ENCODE results near the gene PLSCR5.

Gene PLSCR5

DNA sequence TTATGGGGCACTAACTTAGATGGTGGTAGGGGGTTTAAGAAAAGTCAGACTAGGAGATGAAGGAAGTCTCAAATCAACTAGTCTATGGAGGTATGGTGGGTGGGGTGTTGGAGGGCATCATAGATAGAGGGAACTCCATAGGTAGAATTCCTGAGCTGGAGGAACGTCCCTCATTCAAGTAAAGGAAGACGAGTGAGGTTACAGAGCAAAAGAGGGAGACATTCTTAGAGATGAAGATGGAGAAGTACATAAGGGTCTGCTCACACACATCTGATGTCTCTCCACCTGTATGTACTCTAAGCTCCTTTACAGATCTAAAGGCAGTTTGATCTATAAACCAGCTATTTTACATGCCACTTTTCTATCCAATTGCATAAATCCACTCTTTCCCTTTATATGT lies 62.2 kb downstream of the PLSCR5 start:
- H3K4me1 ChIP-seq, result no peaks in the 10 kb centered on the region
- H3K4me3 ChIP-seq (ENCODE audit: low read depth, low read length), result no peak overlapping the region
- H3K36me3 ChIP-seq, result no peaks in the 10 kb centered on the region
- H3K9me3 ChIP-seq, result no peaks in the 10 kb centered on the region
- TF ChIP-seq, protein P1, sequence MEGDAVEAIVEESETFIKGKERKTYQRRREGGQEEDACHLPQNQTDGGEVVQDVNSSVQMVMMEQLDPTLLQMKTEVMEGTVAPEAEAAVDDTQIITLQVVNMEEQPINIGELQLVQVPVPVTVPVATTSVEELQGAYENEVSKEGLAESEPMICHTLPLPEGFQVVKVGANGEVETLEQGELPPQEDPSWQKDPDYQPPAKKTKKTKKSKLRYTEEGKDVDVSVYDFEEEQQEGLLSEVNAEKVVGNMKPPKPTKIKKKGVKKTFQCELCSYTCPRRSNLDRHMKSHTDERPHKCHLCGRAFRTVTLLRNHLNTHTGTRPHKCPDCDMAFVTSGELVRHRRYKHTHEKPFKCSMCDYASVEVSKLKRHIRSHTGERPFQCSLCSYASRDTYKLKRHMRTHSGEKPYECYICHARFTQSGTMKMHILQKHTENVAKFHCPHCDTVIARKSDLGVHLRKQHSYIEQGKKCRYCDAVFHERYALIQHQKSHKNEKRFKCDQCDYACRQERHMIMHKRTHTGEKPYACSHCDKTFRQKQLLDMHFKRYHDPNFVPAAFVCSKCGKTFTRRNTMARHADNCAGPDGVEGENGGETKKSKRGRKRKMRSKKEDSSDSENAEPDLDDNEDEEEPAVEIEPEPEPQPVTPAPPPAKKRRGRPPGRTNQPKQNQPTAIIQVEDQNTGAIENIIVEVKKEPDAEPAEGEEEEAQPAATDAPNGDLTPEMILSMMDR (IDR thresholded peaks at IDR 0.05; ENCODE audit: low read depth, low read length), result no peak
- peaks cover 5% of the 10 kb centered on the region for H3K27me3 ChIP-seq
- no peak for DNase-seq

DNA sequence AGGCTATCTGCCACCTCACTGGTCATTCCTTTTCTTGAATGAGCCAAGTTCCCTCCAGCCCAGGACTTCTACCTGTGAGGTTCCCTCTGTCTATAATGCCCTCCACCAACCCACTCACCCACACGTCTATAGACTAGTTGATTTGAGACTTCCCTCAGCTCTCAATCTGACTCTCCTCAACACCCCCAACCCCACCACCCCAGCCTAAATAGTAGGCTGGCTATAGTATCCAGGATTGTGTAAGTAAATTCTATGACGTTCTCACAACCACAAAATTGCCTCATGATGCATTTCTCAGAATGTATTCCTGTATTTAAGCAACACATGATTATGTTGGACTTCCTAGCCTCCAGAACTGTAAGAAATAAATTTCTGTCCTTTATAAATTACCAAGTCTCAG lies 63.0 kb downstream of the PLSCR5 start:
- Histone ChIP-seq H3K4me1 (no peaks in the 10 kb centered on the region), H3K36me3 (no peaks in the 10 kb centered on the region), H3K4me3 (ENCODE audit: low read depth, low read length) (no peak overlapping the region), H3K27me3 (peaks cover 5% of the 10 kb centered on the region), H3K9me3 (no peaks in the 10 kb centered on the region)
- DNase-seq, result no peak
- TF ChIP-seq, protein P1 (IDR thresholded peaks at IDR 0.05; ENCODE audit: low read depth, low read length), result no peak

DNA sequence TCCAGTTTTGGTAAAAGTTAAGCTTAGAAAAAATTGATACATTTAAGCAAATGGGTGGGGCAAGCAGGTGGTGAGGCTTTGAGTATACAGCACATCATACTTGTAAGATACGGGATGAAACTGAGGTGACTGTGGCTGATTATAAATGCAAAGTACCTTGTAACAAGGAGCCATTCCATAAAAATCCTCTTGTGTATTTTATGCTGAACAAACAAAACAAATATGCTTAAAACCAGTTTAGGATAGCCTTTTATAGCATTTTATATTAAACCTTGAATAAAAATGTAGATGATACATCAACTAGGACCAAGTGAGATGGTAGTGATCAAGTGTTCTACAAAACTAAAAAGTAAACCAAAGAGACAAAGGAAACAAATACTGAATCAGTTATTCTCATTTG lies 64.2 kb downstream of the PLSCR5 start:
- H3K9me3 ChIP-seq, result no peaks in the 10 kb centered on the region
- TF ChIP-seq, protein P1 (IDR thresholded peaks at IDR 0.05; ENCODE audit: low read depth, low read length), result no peak
- H3K27me3 ChIP-seq, result peaks cover 5% of the 10 kb centered on the region
- H3K4me1 ChIP-seq, result no peaks in the 10 kb centered on the region
- H3K4me3 ChIP-seq (ENCODE audit: low read depth, low read length), result no peak overlapping the region
- DNase-seq, result no peak
- H3K36me3 ChIP-seq, result no peaks in the 10 kb centered on the region

GRCh38 chr3:146540236-146540635 lies 64.9 kb downstream of the PLSCR5 start:
- no peak for DNase-seq
- TF ChIP-seq, protein P1 (IDR thresholded peaks at IDR 0.05; ENCODE audit: low read depth, low read length), result no peak
- Histone ChIP-seq H3K4me1 (no peaks in the 10 kb centered on the region), H3K27me3 (peaks cover 5% of the 10 kb centered on the region), H3K4me3 (ENCODE audit: low read depth, low read length) (no peak overlapping the region), H3K36me3 (no peaks in the 10 kb centered on the region), H3K9me3 (no peaks in the 10 kb centered on the region)

- H3K4me1 ChIP-seq, result no peaks in the 10 kb centered on the region
- no peaks in the 10 kb centered on the region for H3K9me3 ChIP-seq
- H3K36me3 ChIP-seq, result no peaks in the 10 kb centered on the region
- H3K4me3 ChIP-seq (ENCODE audit: low read depth, low read length), result no peak overlapping the region
- peaks cover 4% of the 10 kb centered on the region for H3K27me3 ChIP-seq
- TF ChIP-seq, protein P1 (IDR thresholded peaks at IDR 0.05; ENCODE audit: low read depth, low read length), result no peak
- DNase-seq, result no peak
Measured at GRCh38 chr3:146539315-146539714, 65.8 kb downstream of the PLSCR5 start.

DNA sequence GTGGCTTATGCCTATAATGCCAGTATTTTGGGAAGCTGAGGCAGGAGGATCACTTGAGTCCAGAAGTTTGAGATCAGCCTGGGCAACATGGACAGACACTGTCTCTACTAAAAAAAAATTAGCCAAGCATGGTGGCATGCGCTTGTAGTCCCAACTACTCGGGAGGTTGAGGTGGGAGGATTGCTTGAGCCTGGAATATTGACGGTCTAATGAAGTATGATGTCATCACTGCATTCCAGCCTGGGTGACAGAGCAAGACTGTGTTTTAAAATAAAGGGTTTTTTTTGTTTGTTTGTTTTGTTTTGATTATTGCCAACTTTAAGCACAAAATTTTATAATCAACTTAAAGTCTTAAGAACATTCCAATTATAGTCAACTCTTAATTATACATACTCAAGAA lies 67.5 kb downstream of the PLSCR5 start:
- Histone ChIP-seq H3K9me3 (no peaks in the 10 kb centered on the region), H3K36me3 (no peaks in the 10 kb centered on the region), H3K4me3 (ENCODE audit: low read depth, low read length) (no peak overlapping the region), H3K4me1 (no peaks in the 10 kb centered on the region), H3K27me3 (no peaks in the 10 kb centered on the region; the same call in 1 of the 2 replicates)
- TF ChIP-seq, protein P1 (IDR thresholded peaks at IDR 0.05; ENCODE audit: low read depth, low read length), result no peak
- DNase-seq, result no peak

Data from BE2C (cell line).